Fibroblast of villous mesenchyme (primary cell): Measurements from ENCODE around the gene HSPH1. TPM values are rescaled to one million over a fixed set of nuclear protein-coding genes. Genes with fewer than 3 reads are reported as not detected.
A peak's percentile ranks its signal among the peaks of the same experiment; 100 is the strongest.

Source experiments
- DNase-seq: peaks from one replicate; pipeline ENCODE4 v3.0.0-alpha.2; 2010; ENCODE audit warnings: low read depth
- H3K4me3 ChIP-seq: 2 replicates; pipeline ENCODE4 v1.5.1; 2011; ENCODE audit warnings: low read depth, mild to moderate bottlenecking, low read length
- total RNA-seq: library from RNA; depleted of rRNA; stranded (reverse); fragments of >200 nt; gene quantifications from 2 replicates; pipeline ENCODE4 v1.2.3, GENCODE V29; 2012
- TF ChIP-seq, protein P1 (sequence below): IDR thresholded peaks from 2 replicates; pipeline ENCODE4 v1.5.1; 2012; ENCODE audit warnings: low read depth, mild to moderate bottlenecking, low read length; ENCODE audit not compliant: insufficient read depth

Gene HSPH1
- total RNA-seq, 1 donor: 70.8 TPM

DNA sequence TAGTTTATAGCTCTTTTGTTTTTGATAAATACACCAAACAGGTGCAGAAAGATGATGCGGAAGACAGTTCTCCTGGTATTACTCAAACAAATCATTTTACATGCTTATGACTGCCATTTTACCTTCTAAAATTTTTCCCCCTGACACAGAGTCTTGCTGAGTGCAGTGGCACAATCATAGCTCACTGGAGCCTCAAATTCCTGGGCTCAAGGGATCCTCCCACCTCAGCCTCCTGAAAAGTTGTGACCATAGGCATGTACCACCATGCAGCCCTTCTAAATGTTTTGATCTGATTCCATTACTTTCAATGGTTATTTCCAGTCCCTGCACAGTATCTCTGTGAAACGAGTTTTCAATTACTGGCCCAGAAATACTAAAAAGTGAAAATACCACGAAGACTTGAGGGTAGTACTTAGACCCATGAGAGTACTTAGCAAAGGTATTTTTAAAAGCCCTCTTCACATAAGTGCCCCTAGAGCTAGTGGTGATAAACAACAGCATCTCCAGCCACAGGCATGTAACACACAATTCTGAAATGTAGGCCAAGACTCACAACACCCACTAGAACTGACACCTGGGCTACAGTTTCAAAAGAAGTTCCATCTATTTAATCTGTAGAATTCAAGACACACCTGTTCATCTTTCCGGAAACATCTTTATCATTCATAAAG lies 11.3 kb downstream of the HSPH1 start:
- H3K4me3 ChIP-seq: no peak overlapping the region
- TF ChIP-seq, protein P1, sequence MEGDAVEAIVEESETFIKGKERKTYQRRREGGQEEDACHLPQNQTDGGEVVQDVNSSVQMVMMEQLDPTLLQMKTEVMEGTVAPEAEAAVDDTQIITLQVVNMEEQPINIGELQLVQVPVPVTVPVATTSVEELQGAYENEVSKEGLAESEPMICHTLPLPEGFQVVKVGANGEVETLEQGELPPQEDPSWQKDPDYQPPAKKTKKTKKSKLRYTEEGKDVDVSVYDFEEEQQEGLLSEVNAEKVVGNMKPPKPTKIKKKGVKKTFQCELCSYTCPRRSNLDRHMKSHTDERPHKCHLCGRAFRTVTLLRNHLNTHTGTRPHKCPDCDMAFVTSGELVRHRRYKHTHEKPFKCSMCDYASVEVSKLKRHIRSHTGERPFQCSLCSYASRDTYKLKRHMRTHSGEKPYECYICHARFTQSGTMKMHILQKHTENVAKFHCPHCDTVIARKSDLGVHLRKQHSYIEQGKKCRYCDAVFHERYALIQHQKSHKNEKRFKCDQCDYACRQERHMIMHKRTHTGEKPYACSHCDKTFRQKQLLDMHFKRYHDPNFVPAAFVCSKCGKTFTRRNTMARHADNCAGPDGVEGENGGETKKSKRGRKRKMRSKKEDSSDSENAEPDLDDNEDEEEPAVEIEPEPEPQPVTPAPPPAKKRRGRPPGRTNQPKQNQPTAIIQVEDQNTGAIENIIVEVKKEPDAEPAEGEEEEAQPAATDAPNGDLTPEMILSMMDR: no peak
- DNase-seq: no peak

DNA sequence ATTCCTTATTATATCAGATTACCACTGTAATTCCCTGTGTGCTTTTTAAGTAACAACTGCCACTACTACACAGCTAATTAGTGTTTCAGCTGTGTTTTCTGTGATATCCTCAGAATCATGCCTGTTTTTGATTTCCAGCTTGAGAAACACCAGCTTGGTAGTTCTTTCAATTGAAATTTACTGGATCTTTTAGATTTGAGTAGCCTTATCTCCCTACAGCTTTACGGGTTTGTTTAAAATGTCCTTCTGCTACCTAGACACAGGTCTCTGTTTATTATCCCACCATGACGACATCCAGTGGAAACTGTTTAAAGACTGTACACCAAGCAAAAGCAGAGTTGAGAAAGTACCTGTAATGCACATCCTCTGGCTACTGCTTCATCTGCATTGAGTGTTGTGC lies 12.1 kb downstream of the HSPH1 start:
- TF ChIP-seq, protein P1: no peak
- no peak overlapping the region for H3K4me3 ChIP-seq
- DNase-seq: no peak

DNA sequence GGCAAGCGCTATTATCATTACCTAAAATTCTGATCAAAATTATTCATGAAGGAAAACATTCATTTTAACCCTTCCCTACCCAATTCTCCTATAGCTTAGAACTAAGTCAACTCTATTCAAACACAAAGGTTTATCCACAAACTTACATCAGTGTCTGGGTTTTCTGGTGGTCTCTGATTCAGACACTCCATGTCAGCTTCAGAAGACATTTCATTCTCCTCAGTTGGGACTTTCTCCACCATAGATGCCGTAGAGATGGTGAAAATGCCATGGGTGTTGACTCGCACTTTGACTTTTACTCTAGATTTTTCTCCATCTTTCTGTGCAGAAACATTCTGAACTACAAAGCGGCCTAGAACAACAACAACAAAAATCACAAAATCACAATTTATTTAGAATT lies 16.3 kb downstream of the HSPH1 start:
- TF ChIP-seq, protein P1: no peak

DNA sequence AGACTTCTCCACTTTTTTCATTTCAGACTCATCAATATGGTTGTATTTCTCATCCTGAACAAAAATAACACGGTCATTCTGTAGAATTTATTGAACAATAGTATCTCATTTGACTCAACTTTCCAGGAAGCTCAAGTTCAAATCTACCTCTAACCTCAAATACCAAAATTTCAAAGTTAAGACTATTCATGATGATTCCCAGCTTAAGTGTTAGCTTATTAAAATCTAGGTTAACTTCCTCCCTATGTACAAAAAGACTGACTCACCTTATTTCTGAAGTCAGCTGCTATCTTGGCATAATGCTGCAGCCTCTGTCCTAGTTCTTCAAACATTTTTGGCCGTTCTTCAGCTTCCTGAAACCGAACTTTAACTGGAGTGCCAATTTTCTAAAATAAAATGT lies 23.2 kb downstream of the HSPH1 start:
- DNase-seq: no peak
- TF ChIP-seq, protein P1: no peak
- no peak overlapping the region for H3K4me3 ChIP-seq

More for the DNA sequence above, 16.3 kb downstream of the HSPH1 start:
- no peak overlapping the region for H3K4me3 ChIP-seq
- no peak for DNase-seq

DNA sequence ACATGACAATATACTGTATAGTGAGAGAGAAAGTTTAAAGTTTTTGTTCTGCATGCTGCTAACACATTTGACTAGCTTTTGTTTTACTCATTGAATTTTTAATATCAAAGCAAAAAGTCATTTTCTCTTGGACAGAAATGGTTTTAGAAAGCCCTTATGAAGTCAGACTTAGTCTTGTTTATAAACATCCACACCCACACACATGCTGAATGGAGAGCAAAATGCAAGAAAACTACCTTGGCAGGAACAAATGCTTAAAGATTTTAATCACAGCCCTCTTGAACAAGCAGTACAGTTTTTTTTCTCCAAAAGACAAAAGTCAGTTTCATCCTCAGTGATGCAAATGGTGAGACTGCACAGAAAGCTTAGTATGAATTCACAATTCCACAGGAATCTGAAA lies 25.0 kb downstream of the HSPH1 start:
- TF ChIP-seq, protein P1: no peak
- DNase-seq: peak; percentile 39
- H3K4me3 ChIP-seq: no peak overlapping the region

DNA sequence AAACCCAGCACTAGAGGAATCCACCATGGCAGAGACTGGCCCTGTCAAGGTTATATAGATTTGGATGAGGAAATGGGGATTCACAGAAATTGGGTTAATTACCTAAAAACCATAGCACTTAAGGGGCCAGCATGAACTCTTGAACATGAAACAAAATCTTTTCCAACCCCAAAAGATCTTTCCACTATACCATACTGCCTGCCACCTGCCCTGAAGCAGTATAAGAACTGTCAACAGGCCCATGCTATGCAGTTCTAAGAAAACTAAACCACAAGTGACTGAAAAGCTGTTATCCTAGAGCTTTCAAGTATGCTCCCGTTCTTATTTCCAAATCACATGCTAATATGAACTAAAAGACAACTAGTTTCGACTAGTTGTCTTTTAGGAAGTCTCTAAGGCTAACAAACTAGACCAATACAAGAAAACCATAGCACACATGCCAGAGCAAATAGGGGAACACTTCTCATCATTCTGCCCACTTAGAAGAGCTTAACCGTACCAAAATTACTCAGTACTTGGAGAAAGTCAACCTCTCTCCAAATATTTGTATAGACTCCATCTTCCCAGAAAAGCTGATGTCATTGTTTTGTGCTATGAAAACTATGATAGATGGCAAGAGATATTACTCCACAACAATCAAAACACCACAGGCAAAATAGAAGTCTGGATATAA lies 27.5 kb downstream of the HSPH1 start:
- TF ChIP-seq, protein P1: no peak
- no peak for DNase-seq
- H3K4me3 ChIP-seq: no peak overlapping the region
